Measurements from ENCODE around the gene GPR142. TPM values are rescaled to one million over a fixed set of nuclear protein-coding genes. Genes with fewer than 3 reads are reported as not detected.

Gene GPR142
- total and polyA plus RNA-seq, 2 of the 8 experiments (the other 6 are each of a cell fraction or from before 2014, with no cell fraction given), result 0.05 TPM; not detected in 1

DNA sequence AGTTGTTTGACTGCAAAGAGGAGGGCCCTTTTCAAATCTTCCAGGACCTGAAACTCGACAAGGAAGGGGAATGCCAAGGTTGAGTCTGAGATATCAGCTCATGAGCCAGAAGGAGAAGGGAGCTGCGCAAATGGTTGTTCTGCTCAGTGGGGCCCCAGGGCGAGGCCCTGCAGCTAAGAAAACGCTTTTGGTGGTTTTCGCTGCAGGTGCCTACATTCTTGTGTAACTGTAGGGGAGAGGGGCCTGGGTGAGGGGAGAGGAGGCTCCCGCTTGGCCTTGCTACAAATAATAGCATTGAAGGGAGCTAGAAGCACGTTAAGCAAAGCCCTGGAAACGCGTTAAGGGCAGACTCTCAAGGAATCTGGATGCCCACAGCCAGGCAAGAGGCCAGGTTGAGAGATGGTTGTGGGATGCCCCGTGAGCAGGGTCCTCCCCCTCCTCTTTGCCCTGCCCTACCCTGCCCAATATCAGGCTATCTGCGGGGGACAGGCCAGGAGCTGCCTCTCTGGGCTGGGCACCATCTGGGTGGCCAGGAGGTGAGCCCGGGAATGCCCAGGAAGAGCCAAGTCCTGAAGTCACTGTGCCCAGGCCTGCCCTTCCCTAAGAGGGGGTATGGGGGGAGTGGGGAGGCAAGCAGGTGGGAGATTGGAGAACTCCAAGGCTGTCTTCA is 21.9 kb downstream of the GPR142 start:
- 69% methylated on average over 12 of the region's 12 CpGs; no CpG with 5 or more reads in 1 of the 2 experiments for WGBS, 2 experiments (ENCODE audit: extremely low coverage in 1 of 2, insufficient coverage in 1 of 2, insufficient read length in 1 of 2, insufficient replicate concordance in 2 of 2, low coverage in 1 of 2, low lambda C conversion rate in 2 of 2, missing lambda C conversion rate in 1 of 2)
- FAIRE-seq (no peak), DNase-seq (ENCODE audit: low read depth in 1 of 2, low spot score in 2 of 2) (no peak)
- no peak for TF ChIP-seq CEBPB (IDR thresholded peaks at IDR 0.05; ENCODE audit: low read depth, low read length)
- no peak overlapping the region for H2BK5ac ChIP-seq (ENCODE audit: low read depth, low read length)
- no peak overlapping the region for H3K18ac ChIP-seq (ENCODE audit: extremely low read depth, low read length)
- H4K91ac ChIP-seq (replicated peaks; ENCODE audit: insufficient read length, low read length), result no peak overlapping the region
- no peak overlapping the region for H3K56ac ChIP-seq (replicated peaks; ENCODE audit: insufficient read length, low read depth, low read length)
- H3K23me2 ChIP-seq (ENCODE audit: low read depth, low read length), result no peaks in the 10 kb centered on the region
- no peak overlapping the region for H3K4me3 ChIP-seq (ENCODE audit: extremely low read depth in 1 of 4, insufficient read depth in 2 of 4, low read depth in 3 of 4, low read length in 4 of 4)
- H3K79me1 ChIP-seq (ENCODE audit: low read depth, low read length), result no peaks in the 10 kb centered on the region
- H3K27me3 ChIP-seq (replicated peaks in 1 of 4; ENCODE audit: control insufficient read depth in 3 of 4, extremely low read depth in 1 of 4, insufficient read depth in 3 of 4, low read length in 3 of 4), result no peaks in the 10 kb centered on the region; a peak in 1 of 7 replicates
- no peak overlapping the region for H3K14ac ChIP-seq (ENCODE audit: insufficient read length)
- no peak overlapping the region for H4K5ac ChIP-seq (ENCODE audit: insufficient read length, low read depth, low read length)
- H2BK12ac ChIP-seq (ENCODE audit: low read depth, low read length), result peak overlapping the region; percentile 50; the same call in 1 of the 2 replicates
- no peaks in the 10 kb centered on the region for H4K20me1 ChIP-seq (replicated peaks in 1 of 2; ENCODE audit: control insufficient read depth in 1 of 2, insufficient read depth in 2 of 2, low read length in 2 of 2)
- H3K79me2 ChIP-seq (ENCODE audit: control insufficient read depth in 1 of 2, insufficient read depth in 2 of 2, low read length in 2 of 2), result no peaks in the 10 kb centered on the region
- H4K8ac ChIP-seq (ENCODE audit: extremely low read depth, insufficient read depth, low read length), result no peak overlapping the region
- H2BK15ac ChIP-seq (ENCODE audit: low read length), result 0 out of 2 replicates have a peak overlapping the region, but pooled peaks have one; percentile 46
- H3K4me1 ChIP-seq (replicated peaks in 1 of 4; ENCODE audit: control insufficient read depth in 3 of 4, insufficient read depth in 4 of 4, low read length in 3 of 4), result peaks cover 5 to 20% (median 12%) of the 10 kb centered on the region in 4 experiments
- peak overlapping the region; percentile 39; the same call in 1 of the 2 replicates for H2AK5ac ChIP-seq (ENCODE audit: low read depth, low read length)
- peak overlapping the region in 1 of 2 experiments; percentile 30; a peak in 1 of 4 replicates for H3K4me2 ChIP-seq (ENCODE audit: insufficient read depth in 1 of 2, low read depth in 2 of 2, low read length in 2 of 2)
- no peaks in the 10 kb centered on the region for H3K36me3 ChIP-seq (ENCODE audit: control insufficient read depth in 2 of 4, insufficient read depth in 4 of 4, low read length in 3 of 4)
- H2AFZ ChIP-seq (ENCODE audit: low read length), result peak overlapping the region; percentile 72; the same call in 1 of the 2 replicates
- H2BK120ac ChIP-seq (replicated peaks; ENCODE audit: low read depth, low read length), result no peak overlapping the region
- H3K4ac ChIP-seq (replicated peaks; ENCODE audit: insufficient read length, low read depth, low read length), result no peak overlapping the region
- H2BK20ac ChIP-seq (ENCODE audit: low read length), result no peak overlapping the region
- H3K23ac ChIP-seq (ENCODE audit: insufficient read length), result no peak overlapping the region
- POLR2A ChIA-PET (ENCODE audit: partially characterized antibody), result no interaction called here
- no peaks in the 10 kb centered on the region for H3K9me3 ChIP-seq (ENCODE audit: insufficient read depth in 2 of 2, low read depth in 1 of 2, low read length in 1 of 2)
- H3K9ac ChIP-seq (replicated peaks in 1 of 4; ENCODE audit: extremely low read depth in 1 of 4, low read depth in 3 of 4, low read length in 3 of 4), result no peak overlapping the region
- CTCF ChIA-PET (ENCODE audit: partially characterized antibody), result interaction anchor here (0.6 to 2.6 kb wide), 14 partner anchors 10 to 184 kb away, joined by 3 to 13 read pairs (median 4); partner anchors contain the start of gene GPR142
- no peak overlapping the region for H3K27ac ChIP-seq (ENCODE audit: low read depth, low read length)

All from H1 (cell line).